ENCODE measurements around the gene ZNF469. TPM values are rescaled to one million over a fixed set of nuclear protein-coding genes. Genes with fewer than 3 reads are reported as not detected.

Gene ZNF469
- polyA plus RNA-seq, 1 donor from 2014 or later = not detected

DNA sequence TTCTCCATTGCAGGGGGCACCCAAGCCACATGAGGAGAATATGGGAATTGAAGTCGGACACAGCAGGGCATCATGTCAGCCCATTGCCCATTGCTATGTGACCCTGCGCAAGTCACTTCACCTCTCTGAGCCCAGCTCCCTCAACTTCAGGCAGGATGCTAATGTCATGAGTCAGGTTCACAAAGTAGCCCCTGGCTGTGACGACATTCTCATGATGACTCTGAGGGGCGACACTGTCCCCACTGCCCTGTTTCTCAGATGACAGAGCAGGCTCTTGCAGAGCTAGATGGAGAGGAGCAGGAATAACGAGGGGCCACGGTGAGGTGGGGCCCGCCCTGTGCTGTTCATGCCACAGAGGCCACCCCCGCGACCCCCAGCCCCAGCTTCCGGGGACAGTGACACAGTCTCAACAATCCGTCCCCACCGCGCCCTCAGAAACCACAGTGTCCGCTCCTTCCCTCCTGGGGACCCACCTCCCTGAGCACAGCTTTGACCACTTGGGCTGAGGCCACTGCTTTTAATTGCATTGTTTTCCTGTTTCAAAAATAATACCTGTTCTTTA lies 13.2 kb upstream of the ZNF469 start:
- Histone ChIP-seq H3K4me3 (ENCODE audit: low read length) (no peak overlapping the region), H3K27me3 (ENCODE audit: insufficient read depth, low read depth, low read length) (no peaks in the 10 kb centered on the region)
- no peak for TF ChIP-seq EP300 (conservative IDR thresholded peaks at IDR 0.05; ENCODE audit: poor library complexity, severe bottlenecking)
- no peak for TF ChIP-seq SMC3 (conservative IDR thresholded peaks at IDR 0.05; ENCODE audit: poor library complexity)
- no peak for TF ChIP-seq MXI1 (conservative IDR thresholded peaks at IDR 0.05; ENCODE audit: poor library complexity, severe bottlenecking)
- no peak for TF ChIP-seq RAD21 (conservative IDR thresholded peaks at IDR 0.05)
- no peak for TF ChIP-seq REST (IDR thresholded peaks at IDR 0.05; ENCODE audit: borderline replicate concordance)
- TF ChIP-seq CTCF (IDR thresholded peaks at IDR 0.05; ENCODE audit: poor library complexity, severe bottlenecking) = no peak
- no peak for TF ChIP-seq POLR2AphosphoS5 (IDR thresholded peaks at IDR 0.05)
- TF ChIP-seq EZH2 (IDR thresholded peaks at IDR 0.05; ENCODE audit: borderline replicate concordance, insufficient read depth, low read length, poor library complexity, severe bottlenecking) = no peak
- no peak for TF ChIP-seq TAF1 (IDR thresholded peaks at IDR 0.05; ENCODE audit: low read depth)

GRCh38 chr16:88370365-88370764 lies 12.4 kb upstream of the ZNF469 start:
- Histone ChIP-seq H3K4me2 (ENCODE audit: low read length) (no peak overlapping the region), H4K20me1 (ENCODE audit: insufficient read depth) (no peaks in the 10 kb centered on the region), H2AFZ (ENCODE audit: low read depth, low read length) (no peak overlapping the region), H3K4me3 (ENCODE audit: low read length) (no peak overlapping the region), H3K27ac (ENCODE audit: low read length) (no peak overlapping the region), H3K79me2 (replicated peaks; ENCODE audit: insufficient read depth, low read length) (no peaks in the 10 kb centered on the region), H3K9me3 (ENCODE audit: low read length) (no peaks in the 10 kb centered on the region), H3F3A (ENCODE audit: insufficient read depth, low read length, poor library complexity, severe bottlenecking) (no peaks in the 10 kb centered on the region), H3K9ac (ENCODE audit: low read length) (no peak overlapping the region), H3K9me2 (ENCODE audit: insufficient read depth, low read length) (no peaks in the 10 kb centered on the region), H3K27me3 (ENCODE audit: insufficient read depth, low read depth, low read length) (no peaks in the 10 kb centered on the region), H3K36me3 (ENCODE audit: insufficient read depth, low read length) (no peaks in the 10 kb centered on the region)
- TF ChIP-seq SMC3 (conservative IDR thresholded peaks at IDR 0.05; ENCODE audit: poor library complexity) (no peak), EZH2 (IDR thresholded peaks at IDR 0.05; ENCODE audit: borderline replicate concordance, insufficient read depth, low read length, poor library complexity, severe bottlenecking) (no peak), TAF1 (IDR thresholded peaks at IDR 0.05; ENCODE audit: low read depth) (no peak), REST (IDR thresholded peaks at IDR 0.05; ENCODE audit: borderline replicate concordance) (no peak), CTCF (IDR thresholded peaks at IDR 0.05; ENCODE audit: poor library complexity, severe bottlenecking) (no peak), POLR2AphosphoS5 (IDR thresholded peaks at IDR 0.05) (no peak), RAD21 (conservative IDR thresholded peaks at IDR 0.05) (no peak), MXI1 (conservative IDR thresholded peaks at IDR 0.05; ENCODE audit: poor library complexity, severe bottlenecking) (no peak), EP300 (conservative IDR thresholded peaks at IDR 0.05; ENCODE audit: poor library complexity, severe bottlenecking) (no peak)

More for the DNA sequence above, 13.2 kb upstream of the ZNF469 start:
- no peaks in the 10 kb centered on the region for H4K20me1 ChIP-seq (ENCODE audit: insufficient read depth)
- H3K79me2 ChIP-seq (replicated peaks; ENCODE audit: insufficient read depth, low read length) = no peaks in the 10 kb centered on the region
- H3K4me2 ChIP-seq (ENCODE audit: low read length) = no peak overlapping the region
- H3F3A ChIP-seq (ENCODE audit: insufficient read depth, low read length, poor library complexity, severe bottlenecking) = no peaks in the 10 kb centered on the region
- no peaks in the 10 kb centered on the region for H3K36me3 ChIP-seq (ENCODE audit: insufficient read depth, low read length)
- H3K9me2 ChIP-seq (ENCODE audit: insufficient read depth, low read length) = no peaks in the 10 kb centered on the region
- no peaks in the 10 kb centered on the region for H3K9me3 ChIP-seq (ENCODE audit: low read length)
- H3K27ac ChIP-seq (ENCODE audit: low read length) = no peak overlapping the region
- H3K9ac ChIP-seq (ENCODE audit: low read length) = no peak overlapping the region
- H2AFZ ChIP-seq (ENCODE audit: low read depth, low read length) = no peak overlapping the region

Measured in neural cell (in vitro differentiated cells).